OCI-M1 (cell line): ENCODE data around the gene MNDA.
"Not testable (repeated sequence)": the region's sequence is repeated elsewhere in the genome, so short reads cannot be mapped to it uniquely, and the experiment has no call there.

Experiments used
- DNase-seq: peaks from one replicate; lab custom pipeline; 2025; lab: John Stamatoyannopoulos, UW

The MNDA gene

DNA sequence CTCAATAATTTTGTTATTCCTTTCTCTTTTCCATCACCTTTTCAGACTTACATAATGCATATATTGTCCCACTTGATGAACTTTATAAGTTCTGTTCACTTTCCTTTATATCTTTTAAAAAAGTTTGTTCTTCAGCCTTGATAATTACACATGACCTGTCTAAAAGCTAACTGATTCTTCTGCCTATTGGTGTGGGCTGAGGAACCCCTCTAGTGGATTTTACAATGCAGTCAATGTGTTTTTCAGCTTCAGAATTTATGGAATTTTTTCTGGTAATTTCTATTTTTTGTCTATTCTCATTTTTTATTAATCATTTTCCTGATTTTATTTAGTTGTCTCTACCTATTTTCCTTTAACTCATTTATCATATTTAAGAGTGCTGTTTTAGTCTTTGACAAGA lies 7.5 kb downstream of the MNDA start:
- no peak for DNase-seq

GRCh38 chr1:158839566-158839965 lies 8.4 kb downstream of the MNDA start:
- no peak for DNase-seq

DNA sequence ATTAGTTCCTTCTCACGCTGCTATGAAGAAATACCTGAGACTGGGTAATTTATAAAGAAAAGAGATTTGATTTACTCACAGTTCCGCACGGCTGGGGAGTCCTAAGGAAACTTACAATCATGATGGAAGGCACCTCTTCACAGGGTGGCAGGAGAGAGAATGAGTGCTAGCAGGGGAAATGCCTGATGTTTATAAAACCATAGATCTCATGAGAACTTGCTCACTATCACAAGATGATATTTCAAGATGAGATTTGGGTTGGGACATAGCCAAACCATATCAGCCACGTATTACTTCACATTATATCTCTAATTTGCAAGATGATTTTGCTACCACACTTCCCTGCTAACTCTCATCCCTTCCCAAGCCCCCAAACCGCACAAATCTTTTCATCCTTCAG lies 9.1 kb downstream of the MNDA start:
- DNase-seq, result no peak

GRCh38 chr1:158864595-158864994 lies 33.4 kb downstream of the MNDA start:
- DNase-seq, result no peak

GRCh38 chr1:158870438-158870837 lies 39.3 kb downstream of the MNDA start:
- not testable (repeated sequence) for DNase-seq

DNA sequence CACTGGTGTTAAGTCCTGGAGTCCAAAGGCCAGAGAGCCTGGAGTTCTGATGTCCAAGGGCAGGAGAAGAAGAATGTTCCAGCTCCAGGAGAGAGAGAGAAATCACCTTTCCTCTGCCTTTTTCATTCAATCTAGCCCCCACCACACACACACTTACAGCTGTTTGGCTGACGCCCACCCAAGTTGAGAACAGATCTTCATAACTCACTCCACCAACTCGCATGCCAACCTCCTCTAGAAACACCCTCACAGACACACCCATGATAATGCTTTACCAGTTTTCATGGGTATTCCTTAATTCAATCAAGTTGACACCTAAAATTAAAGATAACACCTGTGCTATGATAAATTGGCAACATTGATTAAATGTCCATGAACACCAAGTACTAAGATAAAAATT lies 42.0 kb downstream of the MNDA start:
- no peak for DNase-seq

GRCh38 chr1:158893654-158894053 lies 62.5 kb downstream of the MNDA start:
- DNase-seq, result no peak

DNA sequence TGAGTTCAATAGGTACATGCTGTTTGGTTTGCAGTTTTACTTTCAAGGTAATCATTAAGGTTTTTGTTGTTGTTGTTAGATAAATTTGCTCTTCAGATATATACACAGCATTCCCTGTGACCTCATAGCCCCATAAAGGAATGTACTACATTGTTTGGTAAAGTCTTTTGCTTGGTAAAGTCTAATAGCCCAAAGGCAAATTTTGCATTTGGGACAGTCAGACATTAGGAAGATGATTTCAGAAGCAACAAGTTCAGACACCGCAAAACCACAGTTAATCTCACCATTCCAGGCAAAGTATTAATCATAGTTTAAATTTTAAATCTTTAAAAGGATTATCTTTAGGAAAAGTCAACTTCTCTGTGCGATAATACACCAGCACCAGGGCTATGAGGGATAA lies 67.6 kb downstream of the MNDA start:
- DNase-seq, result no peak
